Loucy (cell line): Measurements from ENCODE around the gene STX8.

Experiments used
- H2AFZ ChIP-seq: fragments of 200-600 bp; sonication (generic); 2 replicates; pipeline ENCODE4 v1.6.0; 2016; ENCODE audit warnings: antibody characterized with exemption, mild to moderate bottlenecking, low read length, moderate library complexity
- H3F3A ChIP-seq: fragments of 200-600 bp; 2 replicates; pipeline ENCODE4 v1.6.0; 2016; ENCODE audit warnings: antibody characterized with exemption, low read depth, mild to moderate bottlenecking
- H3K27me3 ChIP-seq: fragments of 200-600 bp; sonication (generic); 2 replicates; pipeline ENCODE4 v1.6.1; 2014; ENCODE audit warnings: low read length, mild to moderate bottlenecking; ENCODE audit not compliant: insufficient read depth, poor library complexity, severe bottlenecking
- H3K36me3 ChIP-seq: fragments of 200-600 bp; sonication (generic); 2 replicates; pipeline ENCODE4 v1.6.1; 2016; ENCODE audit warnings: low read length; ENCODE audit not compliant: insufficient read depth
- H3K4me1 ChIP-seq: fragments of 200-600 bp; sonication (generic); 2 replicates; pipeline ENCODE4 v1.5.1; 2014; ENCODE audit warnings: low read length, mild to moderate bottlenecking; ENCODE audit not compliant: insufficient read depth, poor library complexity, severe bottlenecking
- H3K4me2 ChIP-seq: fragments of 200-600 bp; sonication (generic); 2 replicates; pipeline ENCODE4 v1.6.0; 2014; ENCODE audit warnings: antibody characterized with exemption, low read length, low read depth, mild to moderate bottlenecking; ENCODE audit not compliant: poor library complexity, severe bottlenecking
- H3K4me3 ChIP-seq: fragments of 200-600 bp; sonication (generic); 2 replicates; pipeline ENCODE4 v1.5.1; 2014; ENCODE audit warnings: low read length, mild to moderate bottlenecking, mixed read lengths; ENCODE audit not compliant: poor library complexity, severe bottlenecking
- H3K79me2 ChIP-seq: fragments of 200-600 bp; sonication (generic); 2 replicates; pipeline ENCODE4 v1.6.1; 2014; ENCODE audit warnings: low read length; ENCODE audit not compliant: insufficient read depth
- H3K9ac ChIP-seq: fragments of 200-600 bp; sonication (generic); 2 replicates; pipeline ENCODE4 v1.6.0; 2014; ENCODE audit warnings: mild to moderate bottlenecking, low read depth, low read length, moderate library complexity; ENCODE audit not compliant: poor library complexity, severe bottlenecking
- H3K9me2 ChIP-seq: fragments of 200-600 bp; sonication (generic); replicated peaks from 2 replicates; pipeline ENCODE4 v1.6.1; 2016; ENCODE audit warnings: low read depth, low read length, mixed read lengths
- H3K9me3 ChIP-seq: fragments of 200-600 bp; sonication (generic); 2 replicates; pipeline ENCODE4 v1.6.1; 2014; ENCODE audit warnings: mild to moderate bottlenecking, antibody characterized with exemption, low read length, low read depth; ENCODE audit not compliant: insufficient read depth
- H4K20me1 ChIP-seq: fragments of 200-600 bp; sonication (generic); 2 replicates; pipeline ENCODE4 v1.6.0; 2014; ENCODE audit warnings: antibody characterized with exemption, low read length, mild to moderate bottlenecking; ENCODE audit not compliant: insufficient read depth, poor library complexity, severe bottlenecking
- CTCF ChIP-seq: fragments of 200-600 bp; sonication (generic); conservative IDR thresholded peaks from 2 replicates; pipeline ENCODE4 v1.5.1; 2014; ENCODE audit warnings: mild to moderate bottlenecking, antibody characterized with exemption, low read length
- EZH2phosphoT487 ChIP-seq: fragments of 200-600 bp; IDR thresholded peaks from 2 replicates; pipeline ENCODE4 v1.6.1; 2018; ENCODE audit warnings: antibody characterized with exemption, mild to moderate bottlenecking, moderate library complexity, borderline replicate concordance

STX8 gene

GRCh38 chr17:9445424-9445823 is 130.2 kb downstream of the STX8 start:
- H3K4me3 ChIP-seq = no peak overlapping the region
- H3K79me2 ChIP-seq = no peaks in the 10 kb centered on the region
- H3F3A ChIP-seq = no peaks in the 10 kb centered on the region
- H3K4me2 ChIP-seq = no peak overlapping the region
- no peaks in the 10 kb centered on the region for H3K36me3 ChIP-seq
- no peaks in the 10 kb centered on the region for H3K4me1 ChIP-seq
- H3K9ac ChIP-seq = no peak overlapping the region
- H2AFZ ChIP-seq = no peak overlapping the region
- H3K27me3 ChIP-seq = no peaks in the 10 kb centered on the region
- TF ChIP-seq CTCF (no peak), EZH2phosphoT487 (no peak)
- H3K9me2 ChIP-seq = no peaks in the 10 kb centered on the region
- no peaks in the 10 kb centered on the region for H3K9me3 ChIP-seq
- no peaks in the 10 kb centered on the region for H4K20me1 ChIP-seq

- no peaks in the 10 kb centered on the region for H3F3A ChIP-seq
- H3K79me2 ChIP-seq = no peaks in the 10 kb centered on the region
- no peaks in the 10 kb centered on the region for H3K9me3 ChIP-seq
- H2AFZ ChIP-seq = no peak overlapping the region
- no peak overlapping the region for H3K4me2 ChIP-seq
- no peaks in the 10 kb centered on the region for H4K20me1 ChIP-seq
- no peaks in the 10 kb centered on the region for H3K27me3 ChIP-seq
- H3K9ac ChIP-seq = no peak overlapping the region
- no peaks in the 10 kb centered on the region for H3K9me2 ChIP-seq
- no peaks in the 10 kb centered on the region for H3K36me3 ChIP-seq
- no peak overlapping the region for H3K4me3 ChIP-seq
- TF ChIP-seq EZH2phosphoT487 = no peak
- TF ChIP-seq CTCF = no peak
- no peaks in the 10 kb centered on the region for H3K4me1 ChIP-seq
Observed at GRCh38 chr17:9444687-9445086, 130.9 kb downstream of the STX8 start.

- H3K9me3 ChIP-seq = no peaks in the 10 kb centered on the region
- TF ChIP-seq CTCF (no peak), EZH2phosphoT487 (no peak)
- no peaks in the 10 kb centered on the region for H3K36me3 ChIP-seq
- H3F3A ChIP-seq = no peaks in the 10 kb centered on the region
- H2AFZ ChIP-seq = no peak overlapping the region
- no peaks in the 10 kb centered on the region for H3K4me1 ChIP-seq
- H3K27me3 ChIP-seq = no peaks in the 10 kb centered on the region
- H4K20me1 ChIP-seq = no peaks in the 10 kb centered on the region
- H3K9ac ChIP-seq = no peak overlapping the region
- no peak overlapping the region for H3K4me2 ChIP-seq
- H3K4me3 ChIP-seq = no peak overlapping the region
- no peaks in the 10 kb centered on the region for H3K79me2 ChIP-seq
- no peaks in the 10 kb centered on the region for H3K9me2 ChIP-seq
Observed at GRCh38 chr17:9443811-9444210, 131.8 kb downstream of the STX8 start.
